Sigmoid colon (tissue), 4 donors: Measurements from ENCODE around the gene SIVA1.

ENCODE experiments used
- CTCF ChIP-seq, 4 experiments: fragments of 450-650 bp in 3 of 4; fragments of 200-600 bp in 1 of 4; IDR thresholded peaks; one replicate each; pipeline ENCODE4 v1.5.1; 2016 to 2019; ENCODE audit warnings: antibody characterized with exemption in 4 of 4, mild to moderate bottlenecking in 3 of 4, moderate library complexity in 2 of 4
- EP300 ChIP-seq, 4 donors: sonication (generic); formaldehyde crosslinking; IDR thresholded peaks; one replicate each; pipeline ENCODE4 v1.6.1; 2017; ENCODE audit warnings: antibody characterized with exemption in 4 of 4
- POLR2A ChIP-seq, 2 donors: fragments of 450-650 bp; IDR thresholded peaks; one replicate each; pipeline ENCODE4 v1.6.1; 2016; ENCODE audit warnings: antibody characterized with exemption in 2 of 2, mild to moderate bottlenecking in 2 of 2, moderate library complexity in 2 of 2
- POLR2AphosphoS5 ChIP-seq, 4 donors: sonication (generic); formaldehyde crosslinking; IDR thresholded peaks; one replicate each; pipeline ENCODE4 v1.6.1; 2017; ENCODE audit warnings: antibody characterized with exemption in 4 of 4

DNA sequence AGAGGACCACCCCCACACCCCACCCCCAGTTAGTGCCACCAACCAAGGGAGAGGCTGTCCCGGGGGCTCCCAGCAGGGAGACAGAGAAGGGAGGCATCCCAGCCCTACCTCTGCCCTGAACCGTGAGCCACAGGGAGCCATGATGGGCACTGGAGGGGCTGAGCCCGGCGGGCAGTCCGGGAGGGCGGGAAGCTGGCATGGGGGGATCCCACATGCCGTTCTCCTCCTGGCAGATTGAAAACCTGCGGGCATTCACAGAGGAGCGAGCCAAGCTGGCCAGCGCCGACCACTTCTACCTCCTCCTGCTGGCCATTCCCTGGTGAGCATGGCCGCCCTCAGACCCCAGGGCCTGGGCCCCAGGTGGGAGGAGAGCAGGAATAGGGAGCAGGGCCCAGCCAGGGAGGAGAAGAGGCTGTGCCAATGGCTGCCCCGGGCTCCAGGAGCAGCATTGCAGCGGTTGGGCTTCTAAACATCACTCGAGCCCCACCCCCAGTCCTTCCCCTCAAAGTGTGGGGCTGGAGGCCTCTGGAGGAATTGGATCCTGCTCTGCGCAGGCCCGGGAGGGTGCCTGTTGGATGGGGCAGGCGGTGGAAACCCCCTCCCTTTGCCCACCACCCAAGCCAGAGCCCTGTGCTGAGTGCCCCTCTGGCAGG is 43.4 kb upstream of the SIVA1 start:
- TF ChIP-seq EP300 (IDR thresholded peaks at IDR 0.05) (no peak), POLR2A (IDR thresholded peaks at IDR 0.05) (no peak), CTCF (IDR thresholded peaks at IDR 0.05) (no peak), POLR2AphosphoS5 (IDR thresholded peaks at IDR 0.05) (no peak)
